DMS53 treated with DMSO at 0.1 percent for 48 hours (cell line): Measurements from ENCODE around the gene RFX7.

Experiments used
- DNase-seq: peaks from one replicate; lab custom pipeline; 2025; ENCODE audit not compliant: unreplicated experiment; lab: John Stamatoyannopoulos, UW

RFX7 gene

GRCh38 chr15:56052395-56053045, 191.2 kb downstream of the RFX7 start:
- peak; percentile 16 for DNase-seq

GRCh38 chr15:56051676-56052075, 192.0 kb downstream of the RFX7 start:
- no peak for DNase-seq

GRCh38 chr15:56049577-56049976, 194.1 kb downstream of the RFX7 start:
- DNase-seq: no peak

DNA sequence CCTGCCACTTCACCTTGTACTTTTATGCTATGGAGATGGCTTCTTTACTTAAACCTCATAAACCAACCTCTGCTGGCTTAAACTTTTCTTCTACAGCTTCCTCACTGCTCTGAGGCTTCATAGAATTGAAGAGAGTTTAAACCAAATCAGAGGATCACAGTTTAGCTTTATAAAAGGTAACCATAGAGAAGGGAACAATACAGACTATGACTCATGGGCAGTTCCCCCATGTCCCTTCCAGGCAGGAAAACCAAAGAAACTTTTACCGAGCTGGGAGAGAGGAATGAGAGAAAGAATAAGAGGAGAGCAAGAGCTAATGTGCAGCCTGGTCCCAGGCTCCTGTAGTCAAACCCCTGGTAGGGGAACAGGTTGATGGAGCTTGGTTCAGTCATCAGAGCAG, 196.3 kb downstream of the RFX7 start:
- no peak for DNase-seq

DNA sequence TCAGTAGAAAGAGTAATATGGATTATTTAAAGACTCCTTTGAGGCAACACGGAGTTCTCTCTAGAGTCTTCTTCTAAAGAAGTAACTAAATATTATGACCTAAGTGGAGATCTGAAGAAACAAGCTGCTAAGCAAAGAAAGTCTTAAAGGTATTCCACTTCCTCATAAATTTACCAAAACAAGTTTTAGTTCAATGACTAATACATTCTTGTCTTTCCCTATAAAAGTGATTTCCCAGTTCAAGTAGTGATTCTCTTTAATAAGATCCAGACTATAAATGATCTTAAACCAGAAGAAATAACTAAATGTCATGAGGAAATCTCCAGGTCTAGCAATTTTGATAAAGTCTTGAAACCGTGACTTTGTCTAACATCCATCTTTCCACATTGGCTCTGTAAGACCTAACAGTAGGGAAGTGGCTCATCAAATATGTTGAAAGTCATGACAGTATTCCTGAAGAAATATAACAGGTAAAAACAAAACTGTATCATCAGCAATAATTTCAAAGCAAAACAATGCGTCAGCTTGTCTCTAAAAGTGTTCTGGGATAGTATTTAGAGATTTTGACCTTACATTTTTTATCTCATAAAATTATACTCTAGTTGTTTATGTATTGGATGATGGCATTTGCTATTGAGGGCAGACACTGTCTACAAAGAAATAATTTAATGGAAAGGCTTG, 198.5 kb downstream of the RFX7 start:
- no peak for DNase-seq

- no peak for DNase-seq
Observed at GRCh38 chr15:56042982-56043980, 200.4 kb downstream of the RFX7 start.

DNA sequence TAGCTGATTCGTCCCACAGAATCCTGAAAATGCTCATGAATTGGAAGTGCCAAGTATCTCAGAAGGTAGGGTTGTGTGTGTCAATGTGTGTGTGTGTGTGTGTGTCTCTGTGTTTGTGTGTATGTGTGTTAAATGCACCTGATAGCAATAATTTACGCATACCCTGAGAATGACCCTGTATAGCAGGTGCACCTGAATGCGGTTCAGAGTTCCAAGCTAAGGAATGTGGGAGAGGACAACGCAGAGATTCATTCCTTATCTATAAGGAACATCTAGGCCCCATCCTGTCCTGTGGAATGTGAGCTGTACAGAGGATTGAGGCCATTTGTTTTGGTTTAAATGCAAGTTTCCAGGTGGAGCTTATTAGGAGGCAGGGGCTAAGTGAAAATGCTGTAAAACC, 201.2 kb downstream of the RFX7 start:
- DNase-seq: no peak

- no peak for DNase-seq
Observed at GRCh38 chr15:56042031-56042430, 201.6 kb downstream of the RFX7 start.

- peak; percentile 90 for DNase-seq
Observed at GRCh38 chr15:56040081-56041035, 203.3 kb downstream of the RFX7 start.

- DNase-seq: no peak
Observed at GRCh38 chr15:56038707-56039106, 205.0 kb downstream of the RFX7 start.

DNA sequence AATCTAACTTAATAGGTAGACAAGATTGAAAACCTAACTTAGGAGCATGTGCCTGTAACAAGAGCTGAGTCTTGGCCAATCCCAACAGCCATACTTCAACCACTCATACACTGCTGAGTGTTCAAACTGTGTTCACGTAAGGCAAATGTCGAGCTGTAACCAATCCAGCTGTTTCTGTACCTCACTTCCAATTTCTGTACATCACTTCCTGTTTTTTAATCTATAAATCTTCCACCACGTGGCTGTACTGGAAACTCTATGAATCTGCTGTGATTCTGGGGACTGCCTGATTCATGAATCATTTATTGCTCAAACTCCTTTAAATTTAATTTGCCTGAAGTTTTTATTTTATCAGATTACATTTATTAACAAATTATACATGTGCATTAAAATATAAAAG, 205.7 kb downstream of the RFX7 start:
- DNase-seq: no peak
